Measurements from ENCODE around the gene SLC27A5.
A peak's percentile ranks its signal among the peaks of the same experiment; 100 is the strongest.
"Not testable (repeated sequence)": the region's sequence is repeated elsewhere in the genome, so short reads cannot be mapped to it uniquely, and the experiment has no call there.

SLC27A5 gene

GRCh38 chr19:58451358-58452101 is 60.3 kb downstream of the SLC27A5 start, which contains the start of gene ZNF324B:
Gene ZNF324B (plus strand): TSS chr19:58451622. CDS start chr19:58453702, 2,080 bp downstream.
- Histone ChIP-seq H3K79me2 (ENCODE audit: insufficient read depth, low read length) (0 out of 2 replicates have a peak, but pooled peaks cover 3% of the 10 kb centered on the region), H3K4me3 (ENCODE audit: low read depth in 1 of 2, low read length in 2 of 2) (peak within 1 kb of the TSS; percentile 84 to 88), H3K4me1 (ENCODE audit: insufficient read depth, low read length) (peaks cover 18% of the 10 kb centered on the region), H3K27ac (ENCODE audit: low read length) (peak within 1 kb of the TSS; percentile 63), H3K27me3 (ENCODE audit: insufficient read depth, low read length, poor library complexity) (peaks cover 4% of the 10 kb centered on the region), H3K9me3 (ENCODE audit: insufficient read depth, low read length, severe bottlenecking) (peaks cover 8% of the 10 kb centered on the region), H3K9ac (ENCODE audit: low read depth, low read length) (peak within 1 kb of the TSS; percentile 68), H2AFZ (ENCODE audit: low read depth, low read length) (peak within 1 kb of the TSS; percentile 86), H3K36me3 (ENCODE audit: insufficient read depth, low read length) (peaks cover 18% of the 10 kb centered on the region), H3K4me2 (ENCODE audit: insufficient read depth, low read length) (peak within 1 kb of the TSS; percentile 90), H4K20me1 (ENCODE audit: insufficient read depth, low read length) (no peaks in the 10 kb centered on the region)
- ATAC-seq (ENCODE audit: insufficient read depth, low read depth): peak; percentile 97
- peak; percentile 98 for DNase-seq
- no peak for TF ChIP-seq CTCF (IDR thresholded peaks at IDR 0.05; ENCODE audit: borderline replicate concordance, extremely low read depth, low read length, poor library complexity, severe bottlenecking)
- no peak for TF ChIP-seq EZH2 (IDR thresholded peaks at IDR 0.05; ENCODE audit: borderline replicate concordance, low read depth, low read length, severe bottlenecking)

GRCh38 chr19:58450856-58451357 is 60.9 kb downstream of the SLC27A5 start:
- no peak for TF ChIP-seq CTCF (IDR thresholded peaks at IDR 0.05; ENCODE audit: borderline replicate concordance, extremely low read depth, low read length, poor library complexity, severe bottlenecking)
- no peak for TF ChIP-seq EZH2 (IDR thresholded peaks at IDR 0.05; ENCODE audit: borderline replicate concordance, low read depth, low read length, severe bottlenecking)
- H4K20me1 ChIP-seq (ENCODE audit: insufficient read depth, low read length): no peaks in the 10 kb centered on the region
- peaks cover 18% of the 10 kb centered on the region for H3K4me1 ChIP-seq (ENCODE audit: insufficient read depth, low read length)
- H3K4me2 ChIP-seq (ENCODE audit: insufficient read depth, low read length): peak overlapping the region; percentile 90
- peak overlapping the region; percentile 86 for H2AFZ ChIP-seq (ENCODE audit: low read depth, low read length)
- 0 out of 2 replicates have a peak, but pooled peaks cover 3% of the 10 kb centered on the region for H3K79me2 ChIP-seq (ENCODE audit: insufficient read depth, low read length)
- peak overlapping the region; percentile 84 to 88; a peak in 2 of 4 replicates for H3K4me3 ChIP-seq (ENCODE audit: low read depth in 1 of 2, low read length in 2 of 2)
- H3K27me3 ChIP-seq (ENCODE audit: insufficient read depth, low read length, poor library complexity): peaks cover 4% of the 10 kb centered on the region
- DNase-seq: no peak
- no peak; the same call in 1 of the 3 replicates for ATAC-seq (ENCODE audit: insufficient read depth, low read depth)
- H3K36me3 ChIP-seq (ENCODE audit: insufficient read depth, low read length): peaks cover 13% of the 10 kb centered on the region
- H3K9ac ChIP-seq (ENCODE audit: low read depth, low read length): peak overlapping the region; percentile 68
- no peak overlapping the region for H3K27ac ChIP-seq (ENCODE audit: low read length)
- H3K9me3 ChIP-seq (ENCODE audit: insufficient read depth, low read length, severe bottlenecking): peaks cover 8% of the 10 kb centered on the region

GRCh38 chr19:58449980-58450379 is 61.8 kb downstream of the SLC27A5 start:
- Histone ChIP-seq H3K36me3 (ENCODE audit: insufficient read depth, low read length) (peaks cover 13% of the 10 kb centered on the region; the same call in 1 of the 2 replicates), H3K4me1 (ENCODE audit: insufficient read depth, low read length) (peaks cover 18% of the 10 kb centered on the region)
- H3K27me3 ChIP-seq (ENCODE audit: insufficient read depth, low read length, poor library complexity); H3K27ac ChIP-seq (ENCODE audit: low read length); H4K20me1 ChIP-seq (ENCODE audit: insufficient read depth, low read length); DNase-seq; H3K4me3 ChIP-seq (ENCODE audit: low read depth in 1 of 2, low read length in 2 of 2); H3K9ac ChIP-seq (ENCODE audit: low read depth, low read length); H3K4me2 ChIP-seq (ENCODE audit: insufficient read depth, low read length); H2AFZ ChIP-seq (ENCODE audit: low read depth, low read length); H3K9me3 ChIP-seq (ENCODE audit: insufficient read depth, low read length, severe bottlenecking); H3K79me2 ChIP-seq (ENCODE audit: insufficient read depth, low read length); ATAC-seq (ENCODE audit: insufficient read depth, low read depth): not testable (repeated sequence)

GRCh38 chr19:58448860-58449259 is 62.9 kb downstream of the SLC27A5 start:
- not testable (repeated sequence) for H3K27ac ChIP-seq (ENCODE audit: low read length); H3K79me2 ChIP-seq (ENCODE audit: insufficient read depth, low read length); H2AFZ ChIP-seq (ENCODE audit: low read depth, low read length); DNase-seq; ATAC-seq (ENCODE audit: insufficient read depth, low read depth); H3K4me2 ChIP-seq (ENCODE audit: insufficient read depth, low read length); H3K9ac ChIP-seq (ENCODE audit: low read depth, low read length); H4K20me1 ChIP-seq (ENCODE audit: insufficient read depth, low read length); H3K27me3 ChIP-seq (ENCODE audit: insufficient read depth, low read length, poor library complexity); H3K36me3 ChIP-seq (ENCODE audit: insufficient read depth, low read length); H3K9me3 ChIP-seq (ENCODE audit: insufficient read depth, low read length, severe bottlenecking); H3K4me3 ChIP-seq (ENCODE audit: low read depth in 1 of 2, low read length in 2 of 2)
- peaks cover 18% of the 10 kb centered on the region for H3K4me1 ChIP-seq (ENCODE audit: insufficient read depth, low read length)

Data from DND-41 (cell line).